ENCODE data around the gene SPEN.

DNA sequence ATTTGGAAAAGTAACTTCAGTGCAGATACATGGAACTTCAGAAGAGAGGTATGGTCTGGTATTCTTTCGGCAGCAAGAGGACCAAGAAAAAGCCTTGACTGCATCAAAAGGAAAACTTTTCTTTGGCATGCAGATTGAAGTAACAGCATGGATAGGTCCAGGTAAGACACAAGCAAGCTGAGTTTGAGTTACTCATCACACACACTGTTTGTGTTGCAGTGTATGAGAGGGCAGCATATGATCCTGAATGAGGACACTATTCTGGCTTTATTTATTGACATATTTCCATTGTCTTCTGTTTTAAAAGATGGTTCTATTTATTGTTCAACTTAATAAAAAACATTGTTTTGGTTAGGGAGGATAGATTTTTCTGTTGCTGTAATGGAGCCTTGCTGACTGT, 63.6 kb downstream of the SPEN start:
- TF ChIP-seq CTCF (IDR thresholded peaks at IDR 0.05): no peak
- no peak for TF ChIP-seq POLR2A (IDR thresholded peaks at IDR 0.05)
